Measurements from ENCODE around the gene SUN3.
A peak's percentile ranks its signal among the peaks of the same experiment; 100 is the strongest.

SUN3 gene

GRCh38 chr7:48028938-48029337, at the start of gene SUN3:
Gene SUN3 (minus strand): TSS chr7:48029107. CDS start chr7:48028938, 169 bp downstream.
- DNase-seq (ENCODE audit: low read depth in 2 of 2): no peak

- DNase-seq (ENCODE audit: low read depth in 2 of 2): no peak
Measured at GRCh38 chr7:48078470-48078869, 49.6 kb upstream of the SUN3 start.

GRCh38 chr7:48077423-48077822, 48.5 kb upstream of the SUN3 start:
- no peak for DNase-seq (ENCODE audit: low read depth in 2 of 2)

- DNase-seq (ENCODE audit: low read depth in 2 of 2): no peak
Measured at GRCh38 chr7:48074204-48074654, 45.3 kb upstream of the SUN3 start.

GRCh38 chr7:48067475-48067874, 38.6 kb upstream of the SUN3 start:
- DNase-seq (ENCODE audit: low read depth in 2 of 2): no peak

- no peak for DNase-seq (ENCODE audit: low read depth in 2 of 2)
Measured at GRCh38 chr7:48063985-48064384, 35.1 kb upstream of the SUN3 start.

- no peak for DNase-seq (ENCODE audit: low read depth in 2 of 2)
Measured at GRCh38 chr7:48059706-48060105, 30.8 kb upstream of the SUN3 start.

GRCh38 chr7:48058990-48059389, 30.1 kb upstream of the SUN3 start:
- no peak for DNase-seq (ENCODE audit: low read depth in 2 of 2)

- no peak for DNase-seq (ENCODE audit: low read depth in 2 of 2)
Measured at GRCh38 chr7:48053736-48054135, 24.8 kb upstream of the SUN3 start.

GRCh38 chr7:48052748-48053147, 23.8 kb upstream of the SUN3 start:
- no peak for DNase-seq (ENCODE audit: low read depth in 2 of 2)

GRCh38 chr7:48049850-48050249, 20.9 kb upstream of the SUN3 start:
- no peak for DNase-seq (ENCODE audit: low read depth in 2 of 2)

GRCh38 chr7:48048113-48048512, 19.2 kb upstream of the SUN3 start:
- no peak for DNase-seq (ENCODE audit: low read depth in 2 of 2)

GRCh38 chr7:48046458-48046857, 17.6 kb upstream of the SUN3 start:
- DNase-seq (ENCODE audit: low read depth in 2 of 2): no peak

GRCh38 chr7:48045195-48045765, 16.4 kb upstream of the SUN3 start:
- no peak for DNase-seq (ENCODE audit: low read depth in 2 of 2)

- no peak for DNase-seq (ENCODE audit: low read depth in 2 of 2)
Measured at GRCh38 chr7:48042636-48043035, 13.7 kb upstream of the SUN3 start.

GRCh38 chr7:48042216-48042615, 13.3 kb upstream of the SUN3 start:
- no peak for DNase-seq (ENCODE audit: low read depth in 2 of 2)

GRCh38 chr7:48041653-48041970, 12.7 kb upstream of the SUN3 start:
- no peak for DNase-seq (ENCODE audit: low read depth in 2 of 2)

- no peak for DNase-seq (ENCODE audit: low read depth in 2 of 2)
Measured at GRCh38 chr7:48040944-48041652, 12.2 kb upstream of the SUN3 start.

GRCh38 chr7:48038815-48039506, 10.1 kb upstream of the SUN3 start:
- no peak for DNase-seq (ENCODE audit: low read depth in 2 of 2)

GRCh38 chr7:48035967-48036478, 7.1 kb upstream of the SUN3 start:
- no peak for DNase-seq (ENCODE audit: low read depth in 2 of 2)

- peak; percentile 56 to 84 for DNase-seq (ENCODE audit: low read depth in 2 of 2)
Measured at GRCh38 chr7:48035301-48035966, 6.5 kb upstream of the SUN3 start, which contains the start of gene C7orf57. Gene C7orf57 (plus strand): TSS chr7:48035543. CDS start chr7:48036309, 766 bp downstream.

GRCh38 chr7:48033922-48034321, 5.0 kb upstream of the SUN3 start:
- DNase-seq (ENCODE audit: low read depth in 2 of 2): no peak

Measured in stimulated activated CD8-positive, alpha-beta memory T cell treated with anti-CD3 and anti-CD28 coated beads, Interleukin-7, amount 100 ng/mL, for 4 hours (primary cell).